K562 (cell line): ENCODE results near the gene SLAMF8. TPM values are rescaled to one million over a fixed set of nuclear protein-coding genes. Genes with fewer than 3 reads are reported as not detected.

Source experiments
- CTCF ChIP-seq, 3 experiments: IDR thresholded peaks in 2 of 3; conservative IDR thresholded peaks in 1 of 3; 2 replicates each; pipeline ENCODE4 v1.5.1; 2011 to 2012; ENCODE audit warnings: low read length in 3 of 3, mild to moderate bottlenecking in 3 of 3, control low read depth in 2 of 3, improper control_type of control experiment in 1 of 3, inconsistent platforms in 1 of 3, low read depth in 1 of 3, mixed read lengths in 1 of 3, moderate library complexity in 1 of 3; ENCODE audit not compliant: insufficient read depth in 2 of 3
- ELK3 ChIP-seq: fragments of 450-650 bp; formaldehyde crosslinking; IDR thresholded peaks from 2 replicates; pipeline ENCODE4 v1.4.0; 2020; ENCODE audit warnings: mild to moderate bottlenecking
- NFATC3 ChIP-seq: fragments of 450-650 bp; IDR thresholded peaks from 2 replicates; pipeline ENCODE4 v1.6.1; 2017; ENCODE audit warnings: mild to moderate bottlenecking
- SLC30A9 ChIP-seq: fragments of 250-450 bp; sonication (Bioruptor Pico); IDR thresholded peaks from 2 replicates; pipeline ENCODE4 v1.8.0; 2022; ENCODE audit warnings: mild to moderate bottlenecking, moderate library complexity
- SMAD1 ChIP-seq: fragments of 150-350 bp; IDR thresholded peaks from 2 replicates; pipeline ENCODE4 v1.6.1; 2014; ENCODE audit warnings: low read length, low read depth; ENCODE audit not compliant: partially characterized antibody
- SMC3 ChIP-seq: conservative IDR thresholded peaks from 2 replicates; pipeline ENCODE4 v1.6.1; 2011; ENCODE audit warnings: low read depth, low read length, improper control_type of control experiment; ENCODE audit not compliant: insufficient read depth
- ZC3H4 ChIP-seq: sonication (generic); formaldehyde crosslinking; IDR thresholded peaks from 2 replicates; pipeline ENCODE4 v1.9.0; 2021; ENCODE audit warnings: missing genetic modification reagents, borderline replicate concordance
- ZNF609 ChIP-seq: sonication (generic); formaldehyde crosslinking; IDR thresholded peaks from 2 replicates; pipeline ENCODE4 v1.8.1; 2023; ENCODE audit warnings: missing genetic modification reagents, mild to moderate bottlenecking, borderline replicate concordance
- polyA plus RNA-seq, 8 experiments: library from polyadenylated mRNA; depleted of rRNA in 4 of 8; stranded (reverse) in 5 of 8; unstranded in 3 of 8; fragments of >200 nt; fragmentation: Nextera tagmentation in 2 of 8; fragmentation: Illumina TruSeq in 1 of 8; extraction: Ambion mirVana in 2 of 8; extraction: Trizol in 1 of 8; gene quantifications; 2 replicates each; pipeline versions ENCODE4 v1.2.1 to v1.2.3, GENCODE V29; 2011 to 2014; ENCODE audit warnings: inconsistent platforms in 1 of 8, missing spikeins in 1 of 8
- total RNA-seq, 7 experiments: library from RNA; depleted of rRNA in 6 of 7; stranded (reverse); fragments of >200 nt in 6 of 7; fragmentation: Illumina TruSeq in 2 of 7; extraction: Trizol in 2 of 7; gene quantifications; 2 replicates each; pipeline versions ENCODE4 v1.2.1 to v1.2.3, GENCODE V29; 2011 to 2021; ENCODE audit warnings: low replicate concordance in 1 of 7
- TF ChIP-seq, protein P1 (sequence below), 2 experiments: fragments of 150-350 bp in 1 of 2; IDR thresholded peaks; 2 replicates each; pipeline ENCODE4 v1.6.1; 2012 to 2016; ENCODE audit warnings: low read depth in 2 of 2, low read length in 2 of 2, mild to moderate bottlenecking in 1 of 2, moderate library complexity in 1 of 2
- TF ChIP-seq, protein P2 (sequence below), 2 experiments: fragments of 250-450 bp in 1 of 2; fragments of 450-650 bp in 1 of 2; sonication (Bioruptor Pico) in 1 of 2; IDR thresholded peaks; 2 replicates each; pipeline versions ENCODE4 v1.6.1 to v1.8.0; 2016 to 2021; ENCODE audit warnings: mild to moderate bottlenecking in 2 of 2, moderate library complexity in 2 of 2, missing compliant biosample characterization in 1 of 2, missing genetic modification characterization in 1 of 2
- TF ChIP-seq, protein P3 (sequence below): fragments of 450-650 bp; IDR thresholded peaks from 2 replicates; pipeline ENCODE4 v1.6.1; 2016; ENCODE audit warnings: missing biosample characterization, missing genetic modification characterization

Gene SLAMF8
- total and polyA plus RNA-seq, 9 of the 15 experiments (the other 6 are each of a cell fraction or from before 2014, with no cell fraction given), result not detected

- TF ChIP-seq, protein P1, sequence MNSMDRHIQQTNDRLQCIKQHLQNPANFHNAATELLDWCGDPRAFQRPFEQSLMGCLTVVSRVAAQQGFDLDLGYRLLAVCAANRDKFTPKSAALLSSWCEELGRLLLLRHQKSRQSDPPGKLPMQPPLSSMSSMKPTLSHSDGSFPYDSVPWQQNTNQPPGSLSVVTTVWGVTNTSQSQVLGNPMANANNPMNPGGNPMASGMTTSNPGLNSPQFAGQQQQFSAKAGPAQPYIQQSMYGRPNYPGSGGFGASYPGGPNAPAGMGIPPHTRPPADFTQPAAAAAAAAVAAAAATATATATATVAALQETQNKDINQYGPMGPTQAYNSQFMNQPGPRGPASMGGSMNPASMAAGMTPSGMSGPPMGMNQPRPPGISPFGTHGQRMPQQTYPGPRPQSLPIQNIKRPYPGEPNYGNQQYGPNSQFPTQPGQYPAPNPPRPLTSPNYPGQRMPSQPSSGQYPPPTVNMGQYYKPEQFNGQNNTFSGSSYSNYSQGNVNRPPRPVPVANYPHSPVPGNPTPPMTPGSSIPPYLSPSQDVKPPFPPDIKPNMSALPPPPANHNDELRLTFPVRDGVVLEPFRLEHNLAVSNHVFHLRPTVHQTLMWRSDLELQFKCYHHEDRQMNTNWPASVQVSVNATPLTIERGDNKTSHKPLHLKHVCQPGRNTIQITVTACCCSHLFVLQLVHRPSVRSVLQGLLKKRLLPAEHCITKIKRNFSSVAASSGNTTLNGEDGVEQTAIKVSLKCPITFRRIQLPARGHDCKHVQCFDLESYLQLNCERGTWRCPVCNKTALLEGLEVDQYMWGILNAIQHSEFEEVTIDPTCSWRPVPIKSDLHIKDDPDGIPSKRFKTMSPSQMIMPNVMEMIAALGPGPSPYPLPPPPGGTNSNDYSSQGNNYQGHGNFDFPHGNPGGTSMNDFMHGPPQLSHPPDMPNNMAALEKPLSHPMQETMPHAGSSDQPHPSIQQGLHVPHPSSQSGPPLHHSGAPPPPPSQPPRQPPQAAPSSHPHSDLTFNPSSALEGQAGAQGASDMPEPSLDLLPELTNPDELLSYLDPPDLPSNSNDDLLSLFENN (IDR thresholded peaks at IDR 0.05; ENCODE audit: low read depth in 2 of 2, low read length in 2 of 2), result no peak
- TF ChIP-seq NFATC3 (no peak), SLC30A9 (CRISPR knock-in tag) (no peak), SMAD1 (no peak), ELK3 (no peak), SMC3 (peak; percentile 87), ZC3H4 (CRISPR knock-in tag) (no peak), ZNF609 (no peak), CTCF (IDR thresholded peaks at IDR 0.05 in 2 of 3, conservative IDR thresholded peaks at IDR 0.05 in 1 of 3; ENCODE audit: insufficient read depth in 2 of 3, low read depth in 1 of 3, low read length in 3 of 3) (peak; percentile 94 to 98 (median 97))
- TF ChIP-seq, protein P2, sequence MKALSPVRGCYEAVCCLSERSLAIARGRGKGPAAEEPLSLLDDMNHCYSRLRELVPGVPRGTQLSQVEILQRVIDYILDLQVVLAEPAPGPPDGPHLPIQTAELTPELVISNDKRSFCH (CRISPR knock-in tag; IDR thresholded peaks at IDR 0.05), result no peak
- TF ChIP-seq, protein P2 (tag; IDR thresholded peaks at IDR 0.05), result peak; percentile 82
- TF ChIP-seq, protein P3, sequence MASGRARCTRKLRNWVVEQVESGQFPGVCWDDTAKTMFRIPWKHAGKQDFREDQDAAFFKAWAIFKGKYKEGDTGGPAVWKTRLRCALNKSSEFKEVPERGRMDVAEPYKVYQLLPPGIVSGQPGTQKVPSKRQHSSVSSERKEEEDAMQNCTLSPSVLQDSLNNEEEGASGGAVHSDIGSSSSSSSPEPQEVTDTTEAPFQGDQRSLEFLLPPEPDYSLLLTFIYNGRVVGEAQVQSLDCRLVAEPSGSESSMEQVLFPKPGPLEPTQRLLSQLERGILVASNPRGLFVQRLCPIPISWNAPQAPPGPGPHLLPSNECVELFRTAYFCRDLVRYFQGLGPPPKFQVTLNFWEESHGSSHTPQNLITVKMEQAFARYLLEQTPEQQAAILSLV (tag), result no peak
These were observed 45.8 kb upstream of the SLAMF8 start, which contains the start of gene DUSP23 (continued) for GRCh38 chr1:159780583-159781582.
